ENCODE measurements around the gene UBA5.
A peak's percentile ranks its signal among the peaks of the same experiment; 100 is the strongest.
"Not testable (repeated sequence)": the region's sequence is repeated elsewhere in the genome, so short reads cannot be mapped to it uniquely, and the experiment has no call there.

UBA5 gene

GRCh38 chr3:132660052-132660810 is at the start of gene UBA5:
Gene UBA5 (plus strand): TSS chr3:132660329. CDS start chr3:132660538, 209 bp downstream.
- TF ChIP-seq, protein P1, sequence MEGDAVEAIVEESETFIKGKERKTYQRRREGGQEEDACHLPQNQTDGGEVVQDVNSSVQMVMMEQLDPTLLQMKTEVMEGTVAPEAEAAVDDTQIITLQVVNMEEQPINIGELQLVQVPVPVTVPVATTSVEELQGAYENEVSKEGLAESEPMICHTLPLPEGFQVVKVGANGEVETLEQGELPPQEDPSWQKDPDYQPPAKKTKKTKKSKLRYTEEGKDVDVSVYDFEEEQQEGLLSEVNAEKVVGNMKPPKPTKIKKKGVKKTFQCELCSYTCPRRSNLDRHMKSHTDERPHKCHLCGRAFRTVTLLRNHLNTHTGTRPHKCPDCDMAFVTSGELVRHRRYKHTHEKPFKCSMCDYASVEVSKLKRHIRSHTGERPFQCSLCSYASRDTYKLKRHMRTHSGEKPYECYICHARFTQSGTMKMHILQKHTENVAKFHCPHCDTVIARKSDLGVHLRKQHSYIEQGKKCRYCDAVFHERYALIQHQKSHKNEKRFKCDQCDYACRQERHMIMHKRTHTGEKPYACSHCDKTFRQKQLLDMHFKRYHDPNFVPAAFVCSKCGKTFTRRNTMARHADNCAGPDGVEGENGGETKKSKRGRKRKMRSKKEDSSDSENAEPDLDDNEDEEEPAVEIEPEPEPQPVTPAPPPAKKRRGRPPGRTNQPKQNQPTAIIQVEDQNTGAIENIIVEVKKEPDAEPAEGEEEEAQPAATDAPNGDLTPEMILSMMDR (conservative IDR thresholded peaks at IDR 0.05; ENCODE audit: low read depth, low read length), result no peak
- H3K4me3 ChIP-seq (ENCODE audit: low read depth, low read length), result peak within 1 kb of the TSS; percentile 97
- peak; percentile 61 for DNase-seq (ENCODE audit: low read depth)

GRCh38 chr3:132615301-132615700 is 44.8 kb upstream of the UBA5 start:
- H3K4me3 ChIP-seq (ENCODE audit: low read depth, low read length); DNase-seq (ENCODE audit: low read depth): not testable (repeated sequence)

- no peak overlapping the region for H3K4me3 ChIP-seq (ENCODE audit: low read depth, low read length)
- no peak for DNase-seq (ENCODE audit: low read depth)
- TF ChIP-seq, protein P1 (conservative IDR thresholded peaks at IDR 0.05; ENCODE audit: low read depth, low read length), result no peak
Observed at GRCh38 chr3:132615881-132616280, 44.2 kb upstream of the UBA5 start.

GRCh38 chr3:132616780-132617179 is 43.3 kb upstream of the UBA5 start:
- H3K4me3 ChIP-seq (ENCODE audit: low read depth, low read length), result no peak overlapping the region
- no peak for DNase-seq (ENCODE audit: low read depth)
- TF ChIP-seq, protein P1 (conservative IDR thresholded peaks at IDR 0.05; ENCODE audit: low read depth, low read length), result no peak

- no peak overlapping the region for H3K4me3 ChIP-seq (ENCODE audit: low read depth, low read length)
- DNase-seq (ENCODE audit: low read depth), result no peak
Observed at GRCh38 chr3:132622148-132622547, 38.0 kb upstream of the UBA5 start.

GRCh38 chr3:132622761-132623160 is 37.4 kb upstream of the UBA5 start:
- DNase-seq (ENCODE audit: low read depth), result peak; percentile 16
- TF ChIP-seq, protein P1 (conservative IDR thresholded peaks at IDR 0.05; ENCODE audit: low read depth, low read length), result no peak
- no peak overlapping the region for H3K4me3 ChIP-seq (ENCODE audit: low read depth, low read length)

More at GRCh38 chr3:132622148-132622547, 38.0 kb upstream of the UBA5 start:
- TF ChIP-seq, protein P1 (conservative IDR thresholded peaks at IDR 0.05; ENCODE audit: low read depth, low read length), result no peak

GRCh38 chr3:132623646-132624045 is 36.5 kb upstream of the UBA5 start:
- DNase-seq (ENCODE audit: low read depth), result no peak
- TF ChIP-seq, protein P1 (conservative IDR thresholded peaks at IDR 0.05; ENCODE audit: low read depth, low read length), result no peak

More at GRCh38 chr3:132623646-132624045, 36.5 kb upstream of the UBA5 start:
- H3K4me3 ChIP-seq (ENCODE audit: low read depth, low read length), result no peak overlapping the region

All from choroid plexus epithelial cell (primary cell).